Left colon (tissue), 2 donors: Measurements from ENCODE around the gene LRCH3. TPM values are rescaled to one million over a fixed set of nuclear protein-coding genes. Genes with fewer than 3 reads are reported as not detected.
"Not testable (repeated sequence)": the region's sequence is repeated elsewhere in the genome, so short reads cannot be mapped to it uniquely, and the experiment has no call there.

Source experiments
- ATAC-seq: fragments of 200-7000 bp; cut with Tn5 transposase; one replicate; pipeline ENCODE4 v1.9.1; 2020; ENCODE audit warnings: mild to moderate bottlenecking, moderate library complexity
- DNase-seq, 2 donors: peaks; one replicate each; pipeline ENCODE4 v3.0.0-alpha.2; 2020
- intact Hi-C, 2 donors: fragments of 100-400 bp; cut with DNase I in 1 of 2; cut with micrococcal nuclease in 1 of 2; formaldehyde crosslinking; loops; one replicate each; pipeline versions ENCODE4 v1.11.2 to v1.14.0; 2022; cut with DNase I, micrococcal nuclease
- total RNA-seq, 2 donors: library from RNA; stranded (reverse); fragmentation: NEBNext Ultra II Directional; extraction: Animal tissue kit (Norgen Biotek cat#: 25700); gene quantifications; one replicate each; pipeline ENCODE4 v1.2.1, GENCODE V29; 2021
- donor health status: DM: no; HTN: no; CAD: no.
- donor health status: DM: yes; HTN: yes; CAD: no.

Gene LRCH3
- total RNA-seq, 2 donors from 2014 or later = 27.3 to 43.6 TPM

- DNase-seq = no peak
- intact Hi-C loops = loop anchor here in 1 of 2 donors (5.0 kb wide), 1 partner anchor 35 kb away; no protein-coding TSS in a partner anchor
- ATAC-seq = no peak
These were observed 115.8 kb downstream of the LRCH3 start for GRCh38 chr3:197906850-197907187.

DNA sequence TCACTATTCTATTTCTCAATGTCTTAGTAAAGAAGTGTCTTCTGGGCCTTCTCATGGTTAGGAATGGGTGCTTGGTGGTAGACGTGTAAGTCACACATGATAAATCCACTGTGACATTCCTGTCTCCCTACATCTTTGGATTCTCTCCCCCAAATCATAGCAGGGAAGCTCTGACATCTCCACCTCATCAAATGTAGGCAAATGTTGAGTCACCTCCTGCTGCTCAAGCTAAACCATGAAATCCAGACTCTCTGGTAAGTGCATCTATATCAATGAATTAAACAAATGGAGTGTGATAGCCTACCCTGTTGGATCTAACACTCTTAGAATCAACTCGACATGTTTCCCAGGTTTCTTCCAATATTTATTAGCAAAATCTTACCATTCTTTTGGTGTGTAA is 116.1 kb downstream of the LRCH3 start:
- intact Hi-C loops = loop anchor here in 1 of 2 donors (5.0 kb wide), 1 partner anchor 35 kb away; no protein-coding TSS in a partner anchor
- DNase-seq (no peak), ATAC-seq (no peak)

GRCh38 chr3:197908550-197908949 is 117.5 kb downstream of the LRCH3 start:
- intact Hi-C loops = loop anchor here in 1 of 2 donors (5.0 kb wide), 1 partner anchor 34 kb away; no protein-coding TSS in a partner anchor
- not testable (repeated sequence) for ATAC-seq, DNase-seq

DNA sequence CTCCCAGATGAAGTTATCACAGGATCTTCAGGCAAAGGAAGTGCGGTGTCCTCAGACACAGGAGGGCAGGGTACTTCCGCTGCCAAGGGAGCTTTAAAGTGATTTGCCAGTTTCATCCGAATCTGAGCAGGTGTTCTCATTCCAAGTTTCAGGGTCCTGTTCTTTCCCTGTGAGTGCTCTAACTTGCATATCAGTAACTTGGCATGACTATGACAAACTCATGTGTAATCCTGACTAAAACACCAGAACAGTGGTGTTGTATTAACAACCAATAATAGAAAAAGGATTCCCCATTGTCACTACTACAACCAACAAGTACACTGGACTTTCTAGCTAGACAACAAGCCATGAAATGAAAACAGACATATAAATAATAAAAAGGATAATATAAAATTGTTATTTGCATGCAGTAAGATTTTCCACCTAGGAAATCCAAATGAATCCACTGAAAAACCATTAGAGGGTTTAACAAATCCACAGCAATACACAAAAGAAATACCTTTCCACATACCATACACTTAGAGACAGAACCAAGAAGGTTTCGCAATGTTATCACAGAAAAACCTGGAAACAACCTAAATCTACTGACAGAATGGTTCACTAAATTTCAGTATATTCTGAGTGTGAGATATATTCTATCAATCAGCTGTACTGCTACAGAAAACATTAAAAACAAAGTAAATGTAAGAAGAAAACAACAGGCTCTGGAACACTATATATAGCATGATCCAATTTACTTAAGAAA is 118.1 kb downstream of the LRCH3 start:
- DNase-seq (no peak), ATAC-seq (no peak)
- intact Hi-C loops = loop anchor here in 1 of 2 donors (5.0 kb wide), 1 partner anchor 33 kb away; no protein-coding TSS in a partner anchor

GRCh38 chr3:197912741-197913476 is 121.9 kb downstream of the LRCH3 start:
- no peak for ATAC-seq
- intact Hi-C loops = no loop called here
- no peak for DNase-seq

DNA sequence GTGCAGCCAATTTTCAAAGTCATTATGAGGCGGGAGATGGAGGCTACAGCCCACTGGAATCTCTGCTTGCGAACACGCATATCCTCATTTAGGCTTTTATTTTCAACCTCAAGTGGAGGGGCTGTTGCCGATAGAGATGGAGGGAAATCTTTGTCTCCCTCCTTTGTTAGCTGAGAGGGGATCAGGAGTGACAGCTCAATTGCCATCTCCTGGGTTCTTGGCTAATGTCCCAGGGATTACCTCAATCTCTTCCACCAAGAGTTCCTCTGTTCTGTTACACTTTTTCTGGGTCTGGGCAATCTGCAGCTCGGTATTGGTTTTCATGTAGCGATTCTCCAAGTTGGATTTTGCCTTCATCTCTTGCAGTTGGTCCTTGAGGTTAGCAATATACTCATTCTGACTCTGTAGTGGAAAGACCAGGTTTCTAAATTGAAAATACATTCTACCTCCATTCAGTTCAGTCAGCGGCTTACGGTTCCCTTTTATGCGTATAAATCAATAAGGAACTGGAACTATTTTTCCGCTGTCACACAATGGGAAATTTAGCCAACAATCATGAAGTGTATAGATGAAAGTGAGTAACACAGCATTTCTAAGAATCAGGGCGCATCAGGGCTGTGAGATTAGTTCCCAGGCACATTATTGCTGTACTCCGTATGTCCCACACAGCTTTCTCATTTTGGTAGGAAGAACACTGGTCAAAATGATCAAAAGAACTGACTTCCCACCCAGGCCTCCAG is 122.8 kb downstream of the LRCH3 start:
- DNase-seq = no peak
- no peak for ATAC-seq
- intact Hi-C loops = no loop called here

DNA sequence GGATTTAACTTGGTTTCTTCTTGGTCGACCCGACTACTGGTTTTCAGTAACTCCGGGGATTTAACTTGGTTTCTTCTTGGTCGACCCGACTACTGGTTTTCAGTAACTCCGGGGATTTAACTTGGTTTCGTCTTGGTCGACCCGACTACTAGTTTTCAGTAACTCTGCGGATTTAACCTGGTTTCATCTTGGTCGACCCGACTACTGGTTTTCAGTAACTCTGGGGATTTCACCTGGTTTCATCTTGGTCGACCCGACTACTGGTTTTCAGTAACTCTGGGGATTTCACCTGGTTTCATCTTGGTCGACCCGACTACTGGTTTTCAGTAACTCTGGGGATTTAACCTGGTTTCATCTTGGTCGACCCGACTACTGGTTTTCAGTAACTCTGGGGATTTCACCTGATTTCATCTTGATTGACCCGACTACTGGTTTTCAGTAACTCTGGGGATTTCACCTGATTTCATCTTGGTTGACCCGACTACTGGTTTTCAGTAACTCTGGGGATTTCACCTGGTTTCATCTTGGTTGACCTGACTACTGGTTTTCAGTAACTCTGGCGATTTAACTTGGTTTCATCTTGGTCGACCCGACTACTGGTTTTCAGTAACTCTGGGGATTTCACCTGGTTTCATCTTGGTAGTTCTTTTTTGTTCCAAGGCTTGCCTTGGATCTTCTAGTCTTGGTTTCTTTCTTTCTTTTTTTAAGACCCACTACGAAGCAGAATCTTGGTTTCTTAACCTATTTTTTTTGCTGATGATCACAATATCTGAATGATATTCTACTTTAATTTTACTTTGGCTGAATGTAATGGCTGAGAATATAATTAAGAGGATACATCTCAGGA is 130.6 kb downstream of the LRCH3 start:
- intact Hi-C loops, DNase-seq, ATAC-seq: not testable (repeated sequence)

DNA sequence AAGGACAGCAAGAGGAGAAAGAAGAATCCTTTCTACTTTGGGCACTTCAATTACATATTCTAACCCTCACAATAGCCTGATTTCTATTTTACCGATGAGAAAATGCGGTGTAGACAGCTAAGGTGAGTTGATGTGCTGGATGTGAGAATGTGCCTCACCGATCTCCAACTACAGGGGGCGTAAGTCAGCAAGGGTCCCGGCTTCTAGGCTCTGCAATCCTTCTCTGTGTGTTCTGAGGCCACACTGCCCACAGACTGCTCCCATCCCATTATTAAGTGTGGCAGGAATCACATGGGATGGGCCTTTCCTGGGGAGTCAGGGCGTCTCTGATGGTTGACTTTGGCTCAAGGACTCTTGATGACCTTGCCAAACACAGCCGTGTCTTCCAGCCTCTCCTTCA is 135.4 kb downstream of the LRCH3 start:
- ATAC-seq (no peak), DNase-seq (no peak)
- intact Hi-C loops = no loop called here

DNA sequence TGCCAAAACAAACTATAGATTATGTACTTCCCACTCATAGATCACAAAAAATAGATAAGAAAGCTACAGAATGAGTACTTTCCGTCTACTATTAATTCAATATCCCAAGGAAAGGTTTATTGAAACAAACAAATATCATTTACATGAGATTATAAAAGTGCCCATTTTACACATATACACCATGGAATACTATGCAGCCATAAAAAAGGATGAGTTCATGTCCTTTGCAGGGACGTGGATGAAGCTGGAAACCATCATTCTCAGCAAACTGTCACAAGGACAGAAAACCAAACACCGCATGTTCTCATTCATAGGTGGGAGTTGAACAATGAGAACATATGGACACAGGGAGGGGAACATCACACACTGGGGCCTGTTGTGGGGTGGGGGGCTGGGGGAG is 136.5 kb downstream of the LRCH3 start:
- ATAC-seq, DNase-seq, intact Hi-C loops: not testable (repeated sequence)

DNA sequence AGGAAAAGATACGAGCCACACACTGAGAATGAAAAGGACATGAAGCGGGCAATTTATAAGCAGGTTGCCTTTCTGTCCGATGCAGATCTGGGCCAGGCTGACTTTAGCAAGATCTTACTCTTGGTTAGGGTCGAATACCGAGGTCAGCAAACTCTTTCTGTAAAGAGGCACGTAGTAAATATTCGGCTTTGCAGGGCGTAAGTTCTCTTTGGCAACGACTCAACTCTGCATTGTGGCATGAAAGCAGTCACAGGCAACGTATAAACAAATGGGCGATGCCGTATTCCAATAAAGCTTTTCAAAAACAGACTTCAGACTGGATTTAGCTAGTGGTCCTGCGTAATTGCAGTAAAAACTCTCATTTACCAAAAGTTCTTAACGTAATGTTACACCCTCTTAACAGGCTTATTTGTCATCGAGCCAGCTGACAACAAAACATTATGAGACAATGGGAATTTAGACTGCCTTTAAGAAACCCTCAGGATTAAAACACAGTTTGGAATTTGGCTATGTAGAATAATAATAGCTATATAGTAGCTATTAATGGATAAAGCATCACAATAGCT is 145.8 kb downstream of the LRCH3 start:
- ATAC-seq = no peak
- no peak for DNase-seq
- intact Hi-C loops = no loop called here

Other genes starting within 250 kb of the LRCH3 start
- gene BDH1, start 235.3 kb upstream of the LRCH3 start, total RNA-seq = 100 to 1,000 TPM; 161 to 208 TPM
- 10 to 100 TPM; 20.4 to 22.1 TPM for gene RUBCN, start 54.4 kb upstream of the LRCH3 start, total RNA-seq
- gene FYTTD1, start 41.4 kb upstream of the LRCH3 start, total RNA-seq = 10 to 100 TPM; 32.6 to 37.5 TPM
- 100 to 1,000 TPM; 557 to 639 TPM for gene RPL35A, start 158.9 kb downstream of the LRCH3 start, total RNA-seq
- gene LMLN, start 169.0 kb downstream of the LRCH3 start, total RNA-seq = 1 to 10 TPM; 5.4 TPM